GM23338 (cell line): ENCODE results near the gene XPNPEP1. TPM values are rescaled to one million over a fixed set of nuclear protein-coding genes. Genes with fewer than 3 reads are reported as not detected.

Experiments used
- ATAC-seq: fragments of 200-7000 bp; cut with Tn5 transposase; 3 replicates; pipeline ENCODE4 v1.9.1; 2020
- DNase-seq: peaks from one replicate; pipeline ENCODE4 v3.0.0-alpha.2; 2015; ENCODE audit warnings: low spot score
- H2AFZ ChIP-seq: fragments of 200-600 bp; sonication (generic); 2 replicates; pipeline ENCODE4 v1.8.0; 2016; ENCODE audit warnings: antibody characterized with exemption, mild to moderate bottlenecking, moderate library complexity
- H3F3A ChIP-seq: fragments of 200-600 bp; sonication (generic); replicated peaks from 2 replicates; pipeline ENCODE4 v1.8.0; 2017; ENCODE audit warnings: antibody characterized with exemption, mixed run types, low read depth
- H3K27ac ChIP-seq: fragments of 200-600 bp; sonication (generic); 2 replicates; pipeline ENCODE4 v1.6.1; 2016; ENCODE audit warnings: low read depth
- H3K27me3 ChIP-seq: fragments of 200-600 bp; sonication (generic); 2 replicates; pipeline ENCODE4 v1.8.0; 2016; ENCODE audit warnings: mild to moderate bottlenecking, mixed run types, moderate library complexity; ENCODE audit not compliant: insufficient read depth
- H3K36me3 ChIP-seq: fragments of 200-600 bp; sonication (generic); 2 replicates; pipeline ENCODE4 v1.8.0; 2016; ENCODE audit warnings: mild to moderate bottlenecking; ENCODE audit not compliant: insufficient read depth
- H3K4me1 ChIP-seq: fragments of 200-600 bp; sonication (generic); 2 replicates; pipeline ENCODE4 v1.8.0; 2016; ENCODE audit warnings: mild to moderate bottlenecking, moderate library complexity; ENCODE audit not compliant: insufficient read depth
- H3K4me2 ChIP-seq: fragments of 200-600 bp; sonication (generic); 2 replicates; pipeline ENCODE4 v1.7.1; 2017; ENCODE audit warnings: mixed run types
- H3K4me3 ChIP-seq: fragments of 200-600 bp; sonication (generic); 2 replicates; pipeline ENCODE4 v1.6.1; 2016; ENCODE audit warnings: mixed run types
- H3K79me2 ChIP-seq: fragments of 200-600 bp; sonication (generic); replicated peaks from 2 replicates; pipeline ENCODE4 v1.8.0; 2017; ENCODE audit warnings: mild to moderate bottlenecking; ENCODE audit not compliant: insufficient read depth
- H3K9me2 ChIP-seq: fragments of 200-600 bp; sonication (generic); 2 replicates; pipeline ENCODE4 v1.8.0; 2017; ENCODE audit not compliant: insufficient read depth
- H4K20me1 ChIP-seq: fragments of 200-600 bp; sonication (generic); replicated peaks from 2 replicates; pipeline ENCODE4 v1.8.0; 2017; ENCODE audit warnings: mild to moderate bottlenecking; ENCODE audit not compliant: insufficient read depth
- H3K27ac Mint-ChIP-seq: 2 replicates; pipeline ENCODE4 v1.8.0; 2020; ENCODE audit warnings: inconsistent platforms, mild to moderate bottlenecking, moderate library complexity, mixed read lengths
- H3K27me3 Mint-ChIP-seq: 3 replicates; pipeline ENCODE4 v1.8.0; 2022; ENCODE audit warnings: low read depth, mild to moderate bottlenecking, moderate library complexity, mixed read lengths, inconsistent platforms; ENCODE audit not compliant: insufficient read depth, poor library complexity
- H3K36me3 Mint-ChIP-seq: 3 replicates; pipeline ENCODE4 v1.8.0; 2021; ENCODE audit warnings: low read depth, mild to moderate bottlenecking, inconsistent platforms, moderate library complexity, mixed read lengths
- H3K4me1 Mint-ChIP-seq: 3 replicates; pipeline ENCODE4 v1.8.0; 2020; ENCODE audit warnings: mild to moderate bottlenecking, inconsistent platforms, mixed read lengths
- H3K4me3 Mint-ChIP-seq: 3 replicates; pipeline ENCODE4 v1.8.0; 2021; ENCODE audit warnings: moderate library complexity, mild to moderate bottlenecking, inconsistent platforms, mixed read lengths
- H3K9me3 Mint-ChIP-seq: 3 replicates; pipeline ENCODE4 v1.8.0; 2020; ENCODE audit warnings: moderate library complexity, mild to moderate bottlenecking, inconsistent platforms, mixed read lengths
- JUNB ChIP-seq: IDR thresholded peaks from one replicate; pipeline ENCODE4 v1.6.1; 2016; ENCODE audit warnings: antibody characterized with exemption; ENCODE audit not compliant: unreplicated experiment
- NANOG ChIP-seq: IDR thresholded peaks from 2 replicates; pipeline ENCODE4 v1.6.1; 2016; ENCODE audit warnings: antibody characterized with exemption, borderline replicate concordance
- REST ChIP-seq: IDR thresholded peaks from one replicate; pipeline ENCODE4 v1.6.1; 2018; ENCODE audit warnings: antibody characterized with exemption; ENCODE audit not compliant: unreplicated experiment
- STAT1 ChIP-seq: IDR thresholded peaks from one replicate; pipeline ENCODE4 v1.6.1; 2016; ENCODE audit warnings: antibody characterized with exemption; ENCODE audit not compliant: unreplicated experiment
- ZNF114 ChIP-seq: fragments of 250-450 bp; sonication (Bioruptor Pico); IDR thresholded peaks from 2 replicates; pipeline ENCODE4 v1.5.0; 2020; ENCODE audit warnings: mild to moderate bottlenecking, moderate library complexity
- ZNF462 ChIP-seq: fragments of 250-450 bp; sonication (Bioruptor Pico); IDR thresholded peaks from 2 replicates; pipeline ENCODE4 v1.5.0; 2020; ENCODE audit warnings: mild to moderate bottlenecking, moderate library complexity
- polyA plus RNA-seq: library from polyadenylated mRNA; unstranded; fragments of >200 nt; fragmentation: Nextera tagmentation; extraction: Ambion mirVana; gene quantifications from 2 replicates; pipeline ENCODE4 v1.2.1, GENCODE V29; 2016
- total RNA-seq: library from RNA; depleted of rRNA; stranded (reverse); fragments of >200 nt; shearing (Covaris generic); gene quantifications from 2 replicates; pipeline ENCODE4 v1.2.3, GENCODE V29; 2014

XPNPEP1 gene
- total and polyA plus RNA-seq, 2 experiments from 2014 or later, result 17.5 to 55.8 TPM

GRCh38 chr10:109932968-109933367, 9.7 kb upstream of the XPNPEP1 start (continued):
- TF ChIP-seq REST (no peak), ZNF462 (CRISPR knock-in tag) (no peak), ZNF114 (CRISPR knock-in tag) (no peak), STAT1 (no peak)

GRCh38 chr10:109932391-109932790, 9.1 kb upstream of the XPNPEP1 start:
- Histone ChIP-seq H3K4me3 (no peak overlapping the region), H2AFZ (no peak overlapping the region), H3K4me2 (no peak overlapping the region), H3K27ac (no peak overlapping the region), H3F3A (no peaks in the 10 kb centered on the region), H3K4me1 (peaks cover 36% of the 10 kb centered on the region), H4K20me1 (no peaks in the 10 kb centered on the region), H3K27me3 (no peaks in the 10 kb centered on the region), H3K9me2 (no peaks in the 10 kb centered on the region), H3K36me3 (no peaks in the 10 kb centered on the region), H3K79me2 (no peaks in the 10 kb centered on the region)
- DNase-seq (no peak), ATAC-seq (no peak)
- no peak for TF ChIP-seq REST
- TF ChIP-seq NANOG, result no peak
- TF ChIP-seq JUNB, result no peak
- Mint-ChIP-seq H3K36me3 (no peaks in the 10 kb centered on the region; the same call in 2 of the 3 replicates), H3K27me3 (peaks cover 5% of the 10 kb centered on the region), H3K9me3 (peaks cover 8% of the 10 kb centered on the region; the same call in 1 of the 3 replicates), H3K4me1 (peaks cover 60% of the 10 kb centered on the region), H3K27ac (no peak overlapping the region), H3K4me3 (no peak overlapping the region)
